Activated CD4-positive, CD25-positive, alpha-beta regulatory T cell treated with anti-CD3 and anti-CD28 coated beads, Interleukin-2, amount 50 U/mL, for 72 hours (primary cell): Measurements from ENCODE around the gene FBXL12.
"Not testable (repeated sequence)": the region's sequence is repeated elsewhere in the genome, so short reads cannot be mapped to it uniquely, and the experiment has no call there.

ENCODE experiments used
- DNase-seq: peaks from one replicate; pipeline ENCODE4 v3.0.0; 2021

Gene FBXL12, protein sequence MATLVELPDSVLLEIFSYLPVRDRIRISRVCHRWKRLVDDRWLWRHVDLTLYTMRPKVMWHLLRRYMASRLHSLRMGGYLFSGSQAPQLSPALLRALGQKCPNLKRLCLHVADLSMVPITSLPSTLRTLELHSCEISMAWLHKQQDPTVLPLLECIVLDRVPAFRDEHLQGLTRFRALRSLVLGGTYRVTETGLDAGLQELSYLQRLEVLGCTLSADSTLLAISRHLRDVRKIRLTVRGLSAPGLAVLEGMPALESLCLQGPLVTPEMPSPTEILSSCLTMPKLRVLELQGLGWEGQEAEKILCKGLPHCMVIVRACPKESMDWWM

GRCh38 chr19:9818734-9819595 is at the start of gene FBXL12:
TSS of gene FBXL12 (minus strand) at chr19:9819079. CDS start at chr19:9818813, 266 bp downstream.
- DNase-seq, result peak; percentile 100

GRCh38 chr19:9865732-9866501 is 47.0 kb upstream of the FBXL12 start:
- no peak for DNase-seq

- DNase-seq, result no peak
These were observed 44.9 kb upstream of the FBXL12 start for GRCh38 chr19:9863759-9864158.

- no peak for DNase-seq
These were observed 44.1 kb upstream of the FBXL12 start for GRCh38 chr19:9862938-9863337.

- DNase-seq, result no peak
These were observed 42.6 kb upstream of the FBXL12 start for GRCh38 chr19:9861503-9861902.

GRCh38 chr19:9860407-9860806 is 41.5 kb upstream of the FBXL12 start:
- DNase-seq, result no peak

DNA sequence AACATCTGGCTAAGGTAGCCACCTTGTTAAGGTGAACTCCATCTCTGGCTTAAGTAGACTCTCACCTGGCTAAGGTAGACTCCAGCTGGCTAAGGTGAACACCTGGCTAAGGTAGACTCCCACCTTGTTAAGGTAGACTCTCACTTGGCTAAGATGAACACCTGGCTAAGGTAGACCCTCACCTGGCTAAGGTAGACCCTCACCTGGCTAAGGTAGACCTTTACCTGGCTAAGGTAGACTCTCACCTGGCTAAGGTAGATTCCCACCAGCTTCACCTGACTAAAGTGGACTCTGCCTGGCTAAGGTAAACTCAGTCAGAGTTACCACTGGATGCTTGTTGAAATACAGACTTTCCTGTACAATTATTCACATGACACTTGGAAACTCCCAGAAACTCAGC is 39.9 kb upstream of the FBXL12 start:
- no peak for DNase-seq

DNA sequence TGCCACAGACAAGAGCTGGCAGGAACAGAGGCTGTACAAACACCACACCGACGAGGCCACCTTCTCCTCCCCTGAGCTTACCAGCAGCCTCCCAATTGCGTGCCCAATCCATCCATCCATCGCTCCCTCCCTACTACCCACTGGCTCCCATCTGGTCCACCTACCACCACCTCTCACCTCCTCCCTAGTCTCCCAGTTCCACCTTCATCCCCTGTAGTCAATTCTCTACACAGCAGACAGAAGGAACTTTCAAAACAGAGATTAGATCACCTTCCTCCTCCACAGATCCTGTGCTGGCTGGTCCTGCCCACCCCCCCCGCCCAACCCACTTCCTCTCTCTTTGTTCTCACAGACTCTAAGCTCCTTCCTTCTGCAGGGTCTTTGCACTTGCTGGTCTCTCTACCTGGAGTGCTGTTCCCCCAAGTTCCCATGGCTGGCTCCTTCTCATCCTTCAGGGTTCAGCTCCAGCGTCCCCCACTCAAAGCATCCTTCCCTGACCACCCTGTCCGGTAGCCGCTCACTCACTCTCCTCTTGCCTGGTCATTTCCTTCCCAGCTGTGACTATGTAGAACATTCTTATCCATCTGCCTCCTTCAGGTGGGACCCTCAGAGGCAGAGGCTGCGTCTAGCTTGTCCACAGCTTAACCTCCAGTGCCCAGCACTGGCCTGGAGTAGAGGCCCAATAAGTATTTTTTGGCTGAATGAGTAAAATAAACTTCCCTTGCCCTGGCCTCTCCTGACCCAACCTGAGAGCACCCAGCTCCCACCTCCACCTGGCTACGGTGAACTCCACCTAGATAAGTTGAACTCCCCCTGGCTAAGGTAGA is 39.3 kb upstream of the FBXL12 start:
- no peak for DNase-seq

GRCh38 chr19:9857076-9857721 is 38.3 kb upstream of the FBXL12 start:
- DNase-seq, result no peak

DNA sequence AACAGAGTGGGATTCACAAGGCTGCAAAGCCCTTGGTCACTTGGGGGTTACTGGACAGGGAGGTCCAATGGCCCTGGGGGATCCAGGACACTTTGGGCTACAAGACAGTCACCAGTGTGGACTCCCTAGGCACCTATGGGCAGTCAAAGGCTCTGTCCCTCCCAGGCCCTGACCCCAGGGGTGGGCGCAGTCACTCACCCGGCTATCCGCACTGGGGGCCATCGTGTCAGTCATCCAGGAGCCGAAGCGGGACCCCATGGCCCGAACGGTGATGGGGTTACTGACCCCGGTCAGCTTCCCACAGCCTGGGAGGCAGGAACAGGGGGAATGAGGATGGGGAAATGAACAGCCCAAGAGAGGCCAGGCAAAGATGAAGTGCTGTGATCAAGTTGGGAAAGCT is 37.7 kb upstream of the FBXL12 start:
- no peak for DNase-seq

- no peak for DNase-seq
These were observed 35.5 kb upstream of the FBXL12 start for GRCh38 chr19:9854282-9854846.

- DNase-seq, result no peak
These were observed 31.5 kb upstream of the FBXL12 start for GRCh38 chr19:9850235-9850959.

- DNase-seq, result no peak
These were observed 30.9 kb upstream of the FBXL12 start for GRCh38 chr19:9849791-9850190.

- no peak for DNase-seq
These were observed 29.9 kb upstream of the FBXL12 start for GRCh38 chr19:9848762-9849161.

DNA sequence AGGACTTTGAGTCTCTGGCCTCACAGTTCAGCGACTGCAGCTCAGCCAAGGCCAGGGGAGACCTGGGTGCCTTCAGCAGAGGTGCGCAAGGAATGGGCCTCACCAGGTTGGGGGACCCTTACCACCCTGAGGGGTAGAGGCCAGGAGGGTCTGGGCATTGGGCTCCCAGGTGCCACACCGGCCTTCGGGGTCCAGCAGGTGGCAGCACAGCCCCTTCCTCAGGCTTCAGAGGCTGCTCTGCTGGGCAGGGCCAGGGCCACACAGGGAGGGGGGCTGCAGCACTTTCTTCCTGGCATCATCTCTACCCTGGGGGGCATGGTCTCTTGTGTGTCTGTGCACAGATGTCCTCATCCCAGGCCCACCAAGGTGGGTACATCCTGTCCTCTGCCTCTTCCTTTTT is 29.2 kb upstream of the FBXL12 start:
- DNase-seq, result no peak

DNA sequence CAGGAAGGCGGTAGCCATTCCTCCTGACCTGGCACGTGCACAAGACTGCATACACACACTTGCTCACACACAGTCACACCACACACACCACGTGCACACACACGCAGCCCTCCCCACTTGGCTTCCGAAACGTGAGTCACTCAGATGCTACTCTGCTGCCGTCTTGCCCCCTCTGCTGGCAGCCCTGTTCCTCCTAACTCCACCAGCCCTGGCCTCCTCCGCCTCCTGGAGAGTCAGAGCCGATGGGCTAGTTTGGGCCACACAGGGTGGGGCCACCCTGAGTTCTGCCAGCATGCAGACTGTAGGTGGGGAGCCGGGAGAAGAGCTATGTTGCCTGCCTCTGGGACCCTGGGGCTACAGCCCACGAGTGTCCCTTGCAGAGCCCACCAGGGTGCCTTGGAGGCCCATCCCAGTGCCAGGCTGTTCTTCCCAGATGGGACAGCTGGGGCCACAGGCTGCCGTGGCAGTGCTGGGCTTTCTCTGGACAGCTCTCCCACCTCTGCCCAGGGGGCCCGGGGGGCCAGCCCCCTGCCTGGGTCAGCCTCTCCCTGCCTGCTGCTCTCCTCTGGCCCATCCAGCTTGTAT is 28.3 kb upstream of the FBXL12 start:
- no peak for DNase-seq

- not testable (repeated sequence) for DNase-seq
These were observed 24.9 kb upstream of the FBXL12 start for GRCh38 chr19:9843626-9844273.

DNA sequence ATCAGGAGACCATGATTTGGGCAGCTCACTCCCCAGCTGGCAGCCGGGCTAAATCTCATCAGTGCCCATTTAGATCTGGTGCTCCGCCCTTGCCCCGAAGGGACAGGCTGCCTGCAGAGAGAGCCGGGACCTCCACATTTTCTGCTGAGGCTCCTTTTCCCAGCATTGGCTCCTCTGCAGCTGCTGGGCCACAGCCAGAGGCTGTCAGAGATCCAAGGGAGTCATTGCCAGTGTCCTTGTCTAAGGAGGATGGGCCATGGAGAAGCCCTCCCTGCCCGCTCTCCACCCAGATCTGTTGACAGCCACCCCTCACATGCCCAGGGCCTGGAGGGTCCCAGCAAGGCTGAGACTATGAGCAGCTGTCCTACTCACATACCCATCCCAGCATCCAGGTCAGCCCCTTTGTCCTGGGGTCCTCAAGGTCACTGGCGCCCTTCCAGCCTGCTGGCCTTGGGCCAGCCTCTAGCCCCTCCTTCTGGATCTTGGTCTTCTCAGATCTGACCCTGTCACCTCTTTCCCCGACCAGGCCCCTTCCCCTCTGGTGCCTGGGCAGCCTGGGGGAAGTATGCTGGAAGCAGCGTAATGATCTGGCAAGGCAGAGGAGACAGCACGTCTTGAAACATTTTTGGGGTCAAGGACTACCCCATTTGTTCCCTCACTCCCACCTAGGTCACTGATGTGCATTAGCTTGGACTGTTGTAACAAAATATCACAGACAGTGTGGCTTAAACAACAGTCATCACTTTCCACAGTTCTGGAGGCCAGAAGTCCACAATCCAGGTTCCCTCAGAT is 24.2 kb upstream of the FBXL12 start:
- no peak for DNase-seq

DNA sequence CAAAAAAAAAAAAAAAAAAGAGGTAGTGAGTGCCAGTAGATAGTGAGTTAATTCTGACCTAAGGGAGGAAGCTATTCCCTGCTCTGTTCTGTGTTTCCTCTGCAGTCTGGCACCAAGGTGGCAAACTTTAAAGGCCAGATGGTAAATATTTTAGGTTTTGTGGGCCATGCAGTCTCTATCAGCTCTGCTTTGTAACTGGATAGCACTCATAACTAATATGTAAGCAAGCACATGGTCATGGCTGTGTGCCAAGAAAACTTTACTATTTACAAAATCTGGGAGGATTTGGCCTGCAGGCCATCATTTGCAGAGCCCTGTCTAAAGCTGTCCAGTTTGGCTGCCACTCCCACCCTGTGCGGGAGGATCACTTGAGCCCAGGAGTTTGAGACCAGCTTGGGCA is 20.5 kb upstream of the FBXL12 start:
- DNase-seq, result no peak
